Measurements from ENCODE around the gene TSPAN18.
"Not testable (repeated sequence)": the region's sequence is repeated elsewhere in the genome, so short reads cannot be mapped to it uniquely, and the experiment has no call there.

DNA sequence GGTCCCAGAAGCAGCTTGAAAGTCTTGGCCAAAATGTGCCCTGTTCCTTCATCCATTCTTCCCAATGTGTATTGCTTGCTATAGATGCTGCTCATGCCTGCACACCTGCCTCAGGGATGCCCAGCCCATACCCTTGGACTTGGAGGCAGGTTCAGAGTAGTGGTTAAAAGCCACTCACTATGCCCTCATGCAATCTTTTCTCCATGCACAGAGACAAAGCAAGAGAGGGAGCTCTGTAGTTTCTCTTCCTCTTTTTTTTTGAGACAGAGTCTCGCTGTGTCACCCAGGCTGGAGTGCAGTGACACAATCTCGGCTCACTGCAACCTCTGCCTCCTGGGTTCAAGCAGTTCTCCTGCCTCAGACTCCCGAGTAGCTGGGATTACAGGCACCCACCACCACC lies 144.9 kb downstream of the TSPAN18 start:
- TF ChIP-seq, protein P1, sequence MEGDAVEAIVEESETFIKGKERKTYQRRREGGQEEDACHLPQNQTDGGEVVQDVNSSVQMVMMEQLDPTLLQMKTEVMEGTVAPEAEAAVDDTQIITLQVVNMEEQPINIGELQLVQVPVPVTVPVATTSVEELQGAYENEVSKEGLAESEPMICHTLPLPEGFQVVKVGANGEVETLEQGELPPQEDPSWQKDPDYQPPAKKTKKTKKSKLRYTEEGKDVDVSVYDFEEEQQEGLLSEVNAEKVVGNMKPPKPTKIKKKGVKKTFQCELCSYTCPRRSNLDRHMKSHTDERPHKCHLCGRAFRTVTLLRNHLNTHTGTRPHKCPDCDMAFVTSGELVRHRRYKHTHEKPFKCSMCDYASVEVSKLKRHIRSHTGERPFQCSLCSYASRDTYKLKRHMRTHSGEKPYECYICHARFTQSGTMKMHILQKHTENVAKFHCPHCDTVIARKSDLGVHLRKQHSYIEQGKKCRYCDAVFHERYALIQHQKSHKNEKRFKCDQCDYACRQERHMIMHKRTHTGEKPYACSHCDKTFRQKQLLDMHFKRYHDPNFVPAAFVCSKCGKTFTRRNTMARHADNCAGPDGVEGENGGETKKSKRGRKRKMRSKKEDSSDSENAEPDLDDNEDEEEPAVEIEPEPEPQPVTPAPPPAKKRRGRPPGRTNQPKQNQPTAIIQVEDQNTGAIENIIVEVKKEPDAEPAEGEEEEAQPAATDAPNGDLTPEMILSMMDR (IDR thresholded peaks at IDR 0.05; ENCODE audit: poor library complexity), result not testable (repeated sequence)
- not testable (repeated sequence) for TF ChIP-seq EZH2phosphoT487 (IDR thresholded peaks at IDR 0.05; ENCODE audit: low read depth, severe bottlenecking, unreplicated experiment)
